ENCODE results near the gene TLN1.

The TLN1 gene

GRCh38 chr9:35754264-35754663 is 22.3 kb upstream of the TLN1 start, which contains the start of gene MSMP:
TSS of gene MSMP (minus strand) at chr9:35754276. CDS start at chr9:35754129, 147 bp downstream.
- DNase-seq, result no peak

GRCh38 chr9:35753466-35753865 is 21.5 kb upstream of the TLN1 start:
- no peak for DNase-seq

GRCh38 chr9:35750256-35750531 is 18.2 kb upstream of the TLN1 start:
- no peak for DNase-seq

GRCh38 chr9:35749515-35750255 is 17.7 kb upstream of the TLN1 start:
- peak in 1 of 2 experiments; percentile 18 for DNase-seq

- peak in 1 of 2 experiments; percentile 21 for DNase-seq
Measured at GRCh38 chr9:35748858-35749514, 17.0 kb upstream of the TLN1 start, which contains the start of the genes GBA2 and RGP1. TSS of gene GBA2 (minus strand) at chr9:35749228. CDS start at chr9:35748704, 524 bp downstream. TSS of gene RGP1 (plus strand) at chr9:35749287. CDS start at chr9:35749756, 469 bp downstream.

- no peak for DNase-seq
Measured at GRCh38 chr9:35748242-35748857, 16.4 kb upstream of the TLN1 start.

GRCh38 chr9:35746583-35746982 is 14.6 kb upstream of the TLN1 start:
- DNase-seq, result no peak

- DNase-seq, result no peak
Measured at GRCh38 chr9:35745569-35745968, 13.6 kb upstream of the TLN1 start.

- no peak for DNase-seq
Measured at GRCh38 chr9:35743880-35744518, 12.0 kb upstream of the TLN1 start.

GRCh38 chr9:35743452-35743851 is 11.5 kb upstream of the TLN1 start:
- no peak for DNase-seq

- no peak for DNase-seq
Measured at GRCh38 chr9:35741740-35742139, 9.7 kb upstream of the TLN1 start.

- no peak for DNase-seq
Measured at GRCh38 chr9:35740243-35740642, 8.2 kb upstream of the TLN1 start.

GRCh38 chr9:35738924-35739323 is 6.9 kb upstream of the TLN1 start:
- DNase-seq, result no peak

- no peak for DNase-seq
Measured at GRCh38 chr9:35738186-35738585, 6.2 kb upstream of the TLN1 start.

- DNase-seq, result no peak
Measured at GRCh38 chr9:35737143-35737542, 5.1 kb upstream of the TLN1 start.

GRCh38 chr9:35736201-35736633 is 4.2 kb upstream of the TLN1 start:
- DNase-seq, result no peak

- no peak for DNase-seq
Measured at GRCh38 chr9:35734096-35734495, 2.1 kb upstream of the TLN1 start.

GRCh38 chr9:35732800-35733541 is 976 bp upstream of the TLN1 start:
- no peak for DNase-seq

- DNase-seq, result no peak
Measured at GRCh38 chr9:35731415-35732184, 395 bp downstream of the TLN1 start.

- no peak for DNase-seq
Measured at GRCh38 chr9:35730486-35730854, 1.5 kb downstream of the TLN1 start.

- no peak for DNase-seq
Measured at GRCh38 chr9:35729700-35730485, 2.1 kb downstream of the TLN1 start.

Data from cerebellar nuclear complex (tissue), 1 donor.